Activated T-helper 2 cell treated with anti-CD3 and anti-CD28 coated beads, Interferon-gamma antibody, Interleukin-2, Interleukin-4, amounts not matched to agents 10 μg/mL and 5 μg/mL and 100 μg/mL, durations not matched to agents 14 hours and 24 hours and 36 hours (primary cell): ENCODE data around the gene ACAA1. TPM values are rescaled to one million over a fixed set of nuclear protein-coding genes. Genes with fewer than 3 reads are reported as not detected.

ENCODE experiments used
- DNase-seq: peaks from one replicate; pipeline ENCODE4 v3.0.0; 2021; ENCODE audit warnings: low spot score
- H3K27ac Mint-ChIP-seq: one replicate; pipeline ENCODE4 v1.8.0; 2021; ENCODE audit warnings: mixed read lengths
- H3K27me3 Mint-ChIP-seq: one replicate; pipeline ENCODE4 v1.8.0; 2021; ENCODE audit warnings: low read depth, mixed read lengths
- H3K36me3 Mint-ChIP-seq: one replicate; pipeline ENCODE4 v1.8.0; 2021; ENCODE audit warnings: low read depth, mixed read lengths
- H3K4me1 Mint-ChIP-seq: one replicate; pipeline ENCODE4 v1.8.0; 2021; ENCODE audit warnings: low read depth, mixed read lengths
- H3K4me3 Mint-ChIP-seq: one replicate; pipeline ENCODE4 v1.8.0; 2021; ENCODE audit warnings: low read depth, mild to moderate bottlenecking, moderate library complexity, mixed read lengths
- H3K9me3 Mint-ChIP-seq: one replicate; pipeline ENCODE4 v1.8.0; 2021; ENCODE audit warnings: mixed read lengths
- intact Hi-C: fragments of 100-400 bp; cut with micrococcal nuclease; formaldehyde crosslinking; loops from one replicate; pipeline ENCODE4 v1.15.1; 2023
- total RNA-seq: library from RNA; stranded (reverse); gene quantifications from 2 replicates; pipeline ENCODE4 v1.2.3, GENCODE V29; 2022

ACAA1 gene
- total RNA-seq, 1 donor from 2014 or later = 69.5 TPM

GRCh38 chr3:38127611-38128302 lies 9.2 kb downstream of the ACAA1 start:
- peaks cover 7% of the 10 kb centered on the region for H3K4me1 Mint-ChIP-seq

GRCh38 chr3:38126121-38126892 lies 10.6 kb downstream of the ACAA1 start:
- intact Hi-C loops = no loop called here
- peaks cover 74% of the 10 kb centered on the region for H3K36me3 Mint-ChIP-seq
- no peak overlapping the region for H3K27ac Mint-ChIP-seq
- H3K9me3 Mint-ChIP-seq = no peaks in the 10 kb centered on the region
- H3K4me3 Mint-ChIP-seq = no peak overlapping the region
- peaks cover 1% of the 10 kb centered on the region for H3K4me1 Mint-ChIP-seq
- no peak for DNase-seq
- H3K27me3 Mint-ChIP-seq = no peaks in the 10 kb centered on the region

More at GRCh38 chr3:38127611-38128302, 9.2 kb downstream of the ACAA1 start:
- Mint-ChIP-seq H3K9me3 (no peaks in the 10 kb centered on the region), H3K27ac (peak overlapping the region; percentile 22), H3K4me3 (no peak overlapping the region), H3K27me3 (no peaks in the 10 kb centered on the region), H3K36me3 (peaks cover 76% of the 10 kb centered on the region)
- DNase-seq = no peak
- intact Hi-C loops = no loop called here

- Mint-ChIP-seq H3K36me3 (peaks cover 72% of the 10 kb centered on the region), H3K9me3 (no peaks in the 10 kb centered on the region), H3K27ac (no peak overlapping the region), H3K27me3 (no peaks in the 10 kb centered on the region), H3K4me1 (peaks cover 1% of the 10 kb centered on the region), H3K4me3 (no peak overlapping the region)
- intact Hi-C loops = no loop called here
- no peak for DNase-seq
Measured at GRCh38 chr3:38125305-38126120, 11.4 kb downstream of the ACAA1 start.

GRCh38 chr3:38124324-38125122 lies 12.4 kb downstream of the ACAA1 start:
- intact Hi-C loops = no loop called here
- Mint-ChIP-seq H3K9me3 (no peaks in the 10 kb centered on the region), H3K4me1 (peaks cover 1% of the 10 kb centered on the region), H3K36me3 (peaks cover 71% of the 10 kb centered on the region), H3K27me3 (no peaks in the 10 kb centered on the region), H3K27ac (no peak overlapping the region), H3K4me3 (no peak overlapping the region)
- DNase-seq = no peak

GRCh38 chr3:38122712-38123290 lies 14.1 kb downstream of the ACAA1 start:
- H3K36me3 Mint-ChIP-seq = peaks cover 68% of the 10 kb centered on the region
- no peak for DNase-seq
- peaks cover 1% of the 10 kb centered on the region for H3K4me1 Mint-ChIP-seq
- H3K27ac Mint-ChIP-seq = no peak overlapping the region
- H3K4me3 Mint-ChIP-seq = no peak overlapping the region
- H3K9me3 Mint-ChIP-seq = no peaks in the 10 kb centered on the region
- intact Hi-C loops = no loop called here
- H3K27me3 Mint-ChIP-seq = no peaks in the 10 kb centered on the region

- intact Hi-C loops = no loop called here
- no peak for DNase-seq
Measured at GRCh38 chr3:38121832-38122461, 15.0 kb downstream of the ACAA1 start.

GRCh38 chr3:38121451-38121831 lies 15.5 kb downstream of the ACAA1 start:
- Mint-ChIP-seq H3K27me3 (no peaks in the 10 kb centered on the region), H3K27ac (no peak overlapping the region), H3K36me3 (peaks cover 54% of the 10 kb centered on the region), H3K4me1 (peaks cover 1% of the 10 kb centered on the region), H3K9me3 (no peaks in the 10 kb centered on the region), H3K4me3 (no peak overlapping the region)
- no peak for DNase-seq
- intact Hi-C loops = no loop called here

More at GRCh38 chr3:38121832-38122461, 15.0 kb downstream of the ACAA1 start:
- Mint-ChIP-seq H3K27ac (no peak overlapping the region), H3K4me3 (no peak overlapping the region), H3K9me3 (no peaks in the 10 kb centered on the region), H3K27me3 (no peaks in the 10 kb centered on the region), H3K4me1 (peaks cover 1% of the 10 kb centered on the region), H3K36me3 (peaks cover 59% of the 10 kb centered on the region)

- Mint-ChIP-seq H3K27ac (no peak overlapping the region), H3K4me1 (peaks cover 1% of the 10 kb centered on the region), H3K9me3 (no peaks in the 10 kb centered on the region), H3K36me3 (peaks cover 51% of the 10 kb centered on the region), H3K27me3 (no peaks in the 10 kb centered on the region), H3K4me3 (no peak overlapping the region)
- intact Hi-C loops = no loop called here
- no peak for DNase-seq
Measured at GRCh38 chr3:38120693-38121450, 16.1 kb downstream of the ACAA1 start.

- Mint-ChIP-seq H3K27ac (no peak overlapping the region), H3K27me3 (no peaks in the 10 kb centered on the region), H3K4me1 (peaks cover 1% of the 10 kb centered on the region), H3K9me3 (no peaks in the 10 kb centered on the region), H3K4me3 (no peak overlapping the region), H3K36me3 (peaks cover 43% of the 10 kb centered on the region)
- DNase-seq = no peak
- intact Hi-C loops = loop anchor here (2.0 to 5.0 kb wide), 2 partner anchors 227 to 362 kb away; partner anchors contain the start of gene XYLB
Measured at GRCh38 chr3:38119821-38120692, 16.9 kb downstream of the ACAA1 start.

GRCh38 chr3:38119248-38119544 lies 17.7 kb downstream of the ACAA1 start:
- H3K4me3 Mint-ChIP-seq = no peak overlapping the region
- peaks cover 35% of the 10 kb centered on the region for H3K36me3 Mint-ChIP-seq
- H3K27ac Mint-ChIP-seq = peak overlapping the region; percentile 1
- H3K9me3 Mint-ChIP-seq = no peaks in the 10 kb centered on the region
- no peaks in the 10 kb centered on the region for H3K4me1 Mint-ChIP-seq
- DNase-seq = no peak
- no peaks in the 10 kb centered on the region for H3K27me3 Mint-ChIP-seq
- intact Hi-C loops = loop anchor here (2.0 to 5.0 kb wide), 2 partner anchors 228 to 363 kb away; partner anchors contain the start of gene XYLB
